ENCODE measurements around the gene TUBGCP6.

DNA sequence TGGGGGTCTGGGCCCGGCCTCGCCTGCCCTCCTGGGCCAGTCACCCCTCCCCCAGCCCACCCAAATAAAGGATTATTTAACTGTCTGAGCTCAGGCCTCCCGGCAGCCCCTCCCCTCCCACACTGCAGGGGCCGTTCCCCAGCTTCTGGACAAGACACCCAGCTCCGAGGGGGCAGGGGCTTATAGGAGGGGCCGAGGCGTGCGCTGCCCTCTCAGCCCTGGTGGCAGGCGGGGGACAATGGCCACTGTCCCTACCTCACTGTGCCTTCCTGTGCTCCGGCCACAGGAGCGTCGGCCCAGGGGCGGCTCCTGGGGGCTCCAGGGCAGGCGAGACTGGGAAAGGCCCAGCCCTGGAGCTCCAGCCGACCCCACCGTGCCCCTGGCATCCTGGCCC is 46.2 kb downstream of the TUBGCP6 start:
- TF ChIP-seq, protein P1, sequence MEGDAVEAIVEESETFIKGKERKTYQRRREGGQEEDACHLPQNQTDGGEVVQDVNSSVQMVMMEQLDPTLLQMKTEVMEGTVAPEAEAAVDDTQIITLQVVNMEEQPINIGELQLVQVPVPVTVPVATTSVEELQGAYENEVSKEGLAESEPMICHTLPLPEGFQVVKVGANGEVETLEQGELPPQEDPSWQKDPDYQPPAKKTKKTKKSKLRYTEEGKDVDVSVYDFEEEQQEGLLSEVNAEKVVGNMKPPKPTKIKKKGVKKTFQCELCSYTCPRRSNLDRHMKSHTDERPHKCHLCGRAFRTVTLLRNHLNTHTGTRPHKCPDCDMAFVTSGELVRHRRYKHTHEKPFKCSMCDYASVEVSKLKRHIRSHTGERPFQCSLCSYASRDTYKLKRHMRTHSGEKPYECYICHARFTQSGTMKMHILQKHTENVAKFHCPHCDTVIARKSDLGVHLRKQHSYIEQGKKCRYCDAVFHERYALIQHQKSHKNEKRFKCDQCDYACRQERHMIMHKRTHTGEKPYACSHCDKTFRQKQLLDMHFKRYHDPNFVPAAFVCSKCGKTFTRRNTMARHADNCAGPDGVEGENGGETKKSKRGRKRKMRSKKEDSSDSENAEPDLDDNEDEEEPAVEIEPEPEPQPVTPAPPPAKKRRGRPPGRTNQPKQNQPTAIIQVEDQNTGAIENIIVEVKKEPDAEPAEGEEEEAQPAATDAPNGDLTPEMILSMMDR (IDR thresholded peaks at IDR 0.05), result no peak
- no peak for TF ChIP-seq POLR2A (IDR thresholded peaks at IDR 0.05)

Measured in transverse colon (tissue), 3 donors.